Right lobe of liver (tissue), 4 donors: ENCODE results near the gene ICOS.

Experiments
- CTCF ChIP-seq, 4 donors: fragments of 200-600 bp in 3 of 4; fragments of 450-650 bp in 1 of 4; IDR thresholded peaks; one replicate each; pipeline versions ENCODE4 v1.5.1 to v1.8.0; 2016 to 2022; ENCODE audit warnings: antibody characterized with exemption in 4 of 4, mild to moderate bottlenecking in 2 of 4
- POLR2A ChIP-seq: fragments of 450-650 bp; IDR thresholded peaks from one replicate; pipeline ENCODE4 v1.6.1; 2017; ENCODE audit warnings: antibody characterized with exemption, mild to moderate bottlenecking
- donor health status: DM: no; HTN: no; CAD: no.
- donor health status: DM: no; HTN: no; CAD: no.
- donor health status: DM: no; HTN: yes; CAD: no.

- TF ChIP-seq CTCF (IDR thresholded peaks at IDR 0.05), result no peak
- no peak for TF ChIP-seq POLR2A
Observed at GRCh38 chr2:203887677-203888076, 48.9 kb upstream of the ICOS start.
